Measurements from ENCODE around the gene MEP1B.

Gene MEP1B

DNA sequence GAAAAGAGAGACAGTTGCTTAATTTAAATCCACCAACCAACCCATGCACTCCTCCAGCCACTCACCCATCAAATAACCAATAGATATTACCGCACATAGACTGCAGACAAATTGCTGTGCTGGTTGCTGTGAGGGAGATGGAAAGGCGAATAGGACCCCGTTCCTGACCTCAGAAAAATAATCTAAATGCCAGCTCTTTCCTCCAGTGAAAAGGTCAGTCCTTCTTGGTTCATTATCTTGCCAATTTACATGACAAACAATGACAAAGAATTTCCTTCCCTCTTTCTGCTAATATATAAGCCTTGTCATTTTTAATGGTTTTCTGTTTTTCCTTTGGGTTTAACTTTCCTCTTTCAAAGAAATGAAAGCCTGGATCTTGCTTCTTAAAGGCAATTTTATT is 61.6 kb downstream of the MEP1B start:
- no CpG with 5 or more reads among the region's 3 CpGs for WGBS (ENCODE audit: extremely low coverage, insufficient coverage, insufficient read length)
- Histone ChIP-seq H3K79me2 (ENCODE audit: control insufficient read depth, insufficient read depth, low read length, poor library complexity) (no peaks in the 10 kb centered on the region), H3K14ac (ENCODE audit: low read length) (no peak overlapping the region), H3K23ac (ENCODE audit: low read length) (no peak overlapping the region), H4K91ac (ENCODE audit: low read depth, low read length) (no peak overlapping the region), H2BK5ac (ENCODE audit: low read depth, low read length, poor library complexity) (no peak overlapping the region), H2AFZ (ENCODE audit: insufficient read depth, low read length, poor library complexity) (no peak overlapping the region), H3K4me3 (ENCODE audit: low read depth, low read length) (no peak overlapping the region), H3K9ac (ENCODE audit: low read length) (no peak overlapping the region), H4K12ac (ENCODE audit: low read depth, low read length) (no peak overlapping the region), H4K8ac (ENCODE audit: low read depth, low read length) (no peak overlapping the region), H2BK12ac (ENCODE audit: low read length) (no peak overlapping the region), H3K27me3 (ENCODE audit: insufficient read depth, low read length) (no peaks in the 10 kb centered on the region), H2BK120ac (ENCODE audit: insufficient read depth, low read length, poor library complexity) (no peak overlapping the region), H3K27ac (ENCODE audit: low read depth, low read length) (no peak overlapping the region), H3K4me1 (ENCODE audit: control insufficient read depth in 1 of 2, insufficient read depth in 2 of 2, low read length in 2 of 2) (peaks cover 2 to 4% of the 10 kb centered on the region in 2 experiments), H3K9me3 (ENCODE audit: insufficient read depth, low read depth, low read length) (no peaks in the 10 kb centered on the region), H3K79me1 (ENCODE audit: low read length) (no peaks in the 10 kb centered on the region), H3K4ac (ENCODE audit: low read depth, low read length) (no peak overlapping the region), H3K18ac (ENCODE audit: low read length) (no peak overlapping the region), H3K36me3 (ENCODE audit: control insufficient read depth in 1 of 2, insufficient read depth in 2 of 2, low read length in 2 of 2) (no peaks in the 10 kb centered on the region), H2AK5ac (ENCODE audit: low read length) (no peak overlapping the region), H3K4me2 (ENCODE audit: low read length) (no peak overlapping the region)
- no peak for DNase-seq

GRCh38 chr18:32252141-32252860 is 62.5 kb downstream of the MEP1B start:
- Histone ChIP-seq H3K4me2 (ENCODE audit: low read length) (no peak overlapping the region), H4K91ac (ENCODE audit: low read depth, low read length) (no peak overlapping the region), H3K23ac (ENCODE audit: low read length) (no peak overlapping the region), H3K27me3 (ENCODE audit: insufficient read depth, low read length) (no peaks in the 10 kb centered on the region), H3K9me3 (ENCODE audit: insufficient read depth, low read depth, low read length) (no peaks in the 10 kb centered on the region), H2BK12ac (ENCODE audit: low read length) (no peak overlapping the region), H3K14ac (ENCODE audit: low read length) (no peak overlapping the region), H3K79me2 (ENCODE audit: control insufficient read depth, insufficient read depth, low read length, poor library complexity) (no peaks in the 10 kb centered on the region), H3K27ac (ENCODE audit: low read depth, low read length) (no peak overlapping the region), H3K4me3 (ENCODE audit: low read depth, low read length) (no peak overlapping the region), H2BK120ac (ENCODE audit: insufficient read depth, low read length, poor library complexity) (no peak overlapping the region), H4K12ac (ENCODE audit: low read depth, low read length) (no peak overlapping the region), H3K18ac (ENCODE audit: low read length) (no peak overlapping the region), H2BK5ac (ENCODE audit: low read depth, low read length, poor library complexity) (no peak overlapping the region), H3K4me1 (ENCODE audit: control insufficient read depth in 1 of 2, insufficient read depth in 2 of 2, low read length in 2 of 2) (peaks cover 2 to 4% of the 10 kb centered on the region in 2 experiments), H3K79me1 (ENCODE audit: low read length) (no peaks in the 10 kb centered on the region), H4K8ac (ENCODE audit: low read depth, low read length) (no peak overlapping the region), H3K36me3 (ENCODE audit: control insufficient read depth in 1 of 2, insufficient read depth in 2 of 2, low read length in 2 of 2) (no peaks in the 10 kb centered on the region), H3K4ac (ENCODE audit: low read depth, low read length) (no peak overlapping the region), H2AFZ (ENCODE audit: insufficient read depth, low read length, poor library complexity) (no peak overlapping the region), H2AK5ac (ENCODE audit: low read length) (no peak overlapping the region), H3K9ac (ENCODE audit: low read length) (no peak overlapping the region)
- WGBS (ENCODE audit: extremely low coverage, insufficient coverage, insufficient read length) = no CpG with 5 or more reads among the region's 8 CpGs
- DNase-seq = no peak

DNA sequence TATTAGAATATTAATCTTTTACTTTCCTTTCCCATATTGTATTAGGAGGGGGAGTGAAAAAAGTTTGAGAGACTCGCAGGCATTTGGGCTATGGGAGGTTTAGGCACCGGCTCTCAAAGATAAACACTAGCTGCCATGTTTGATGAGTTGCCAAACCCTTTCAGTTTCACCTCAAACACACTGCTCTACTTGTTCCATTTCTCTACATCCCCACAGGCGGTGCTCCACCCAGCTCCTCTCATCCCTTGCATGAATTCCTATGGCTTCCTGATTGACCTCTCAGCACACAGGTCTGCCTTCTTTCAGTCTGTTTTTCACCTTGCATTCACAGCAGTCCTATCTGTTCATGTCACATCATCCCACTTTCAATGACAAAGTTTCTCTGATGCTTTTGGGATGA is 65.7 kb downstream of the MEP1B start:
- no peak overlapping the region for H2AK5ac ChIP-seq (ENCODE audit: low read length)
- H3K9ac ChIP-seq (ENCODE audit: low read length) = no peak overlapping the region
- no peak overlapping the region for H3K4ac ChIP-seq (ENCODE audit: low read depth, low read length)
- no peak overlapping the region for H2BK5ac ChIP-seq (ENCODE audit: low read depth, low read length, poor library complexity)
- H4K91ac ChIP-seq (ENCODE audit: low read depth, low read length) = no peak overlapping the region
- no peaks in the 10 kb centered on the region for H3K9me3 ChIP-seq (ENCODE audit: insufficient read depth, low read depth, low read length)
- no CpG with 5 or more reads among the region's 3 CpGs for WGBS (ENCODE audit: extremely low coverage, insufficient coverage, insufficient read length)
- H3K36me3 ChIP-seq (ENCODE audit: control insufficient read depth in 1 of 2, insufficient read depth in 2 of 2, low read length in 2 of 2) = no peaks in the 10 kb centered on the region
- no peak overlapping the region for H3K23ac ChIP-seq (ENCODE audit: low read length)
- no peak overlapping the region for H4K8ac ChIP-seq (ENCODE audit: low read depth, low read length)
- H2AFZ ChIP-seq (ENCODE audit: insufficient read depth, low read length, poor library complexity) = no peak overlapping the region
- no peak for DNase-seq
- H3K79me1 ChIP-seq (ENCODE audit: low read length) = no peaks in the 10 kb centered on the region
- H2BK12ac ChIP-seq (ENCODE audit: low read length) = no peak overlapping the region
- H2BK120ac ChIP-seq (ENCODE audit: insufficient read depth, low read length, poor library complexity) = no peak overlapping the region
- no peaks in the 10 kb centered on the region for H3K79me2 ChIP-seq (ENCODE audit: control insufficient read depth, insufficient read depth, low read length, poor library complexity)
- no peak overlapping the region for H3K18ac ChIP-seq (ENCODE audit: low read length)
- no peak overlapping the region for H4K12ac ChIP-seq (ENCODE audit: low read depth, low read length)
- H3K27ac ChIP-seq (ENCODE audit: low read depth, low read length) = no peak overlapping the region
- H3K4me1 ChIP-seq (ENCODE audit: control insufficient read depth in 1 of 2, insufficient read depth in 2 of 2, low read length in 2 of 2) = peaks cover 2 to 4% of the 10 kb centered on the region in 2 experiments
- no peak overlapping the region for H3K4me3 ChIP-seq (ENCODE audit: low read depth, low read length)
- no peaks in the 10 kb centered on the region for H3K27me3 ChIP-seq (ENCODE audit: insufficient read depth, low read length)
- H3K14ac ChIP-seq (ENCODE audit: low read length) = no peak overlapping the region
- H3K4me2 ChIP-seq (ENCODE audit: low read length) = no peak overlapping the region

DNA sequence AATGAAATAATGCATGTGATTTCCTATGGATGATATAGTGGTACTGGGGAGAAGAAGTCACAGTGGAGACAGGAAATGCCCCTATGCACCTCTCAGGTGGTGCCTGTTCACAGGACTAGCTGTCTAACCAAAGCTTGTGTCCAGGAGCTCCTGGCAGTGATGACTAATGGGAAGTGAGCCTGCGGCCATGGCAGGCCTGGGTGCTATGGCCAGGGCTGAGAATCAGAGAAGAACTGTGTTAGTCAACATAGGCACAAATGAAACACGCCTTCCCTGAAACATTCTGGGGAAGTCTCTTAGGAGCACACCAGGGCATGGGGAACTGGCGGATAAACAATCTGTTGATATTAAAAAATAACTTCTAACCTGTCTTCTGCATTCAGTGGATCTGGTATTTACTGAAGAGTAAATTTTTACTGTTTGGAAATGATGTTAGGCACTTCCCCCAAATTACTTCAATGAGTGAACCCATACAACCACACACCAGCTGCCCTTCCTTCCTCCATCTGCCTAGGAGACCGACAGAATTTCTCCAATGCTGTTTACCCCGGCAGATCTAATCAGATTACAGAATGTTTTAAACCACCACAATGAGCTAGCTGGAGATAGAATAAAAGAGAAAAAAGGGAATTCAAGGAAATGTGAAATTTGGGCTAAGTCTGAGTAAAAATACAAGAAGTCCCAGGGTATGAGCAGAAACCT is 67.4 kb downstream of the MEP1B start:
- no peak overlapping the region for H3K18ac ChIP-seq (ENCODE audit: low read length)
- no peak overlapping the region for H3K23ac ChIP-seq (ENCODE audit: low read length)
- no peaks in the 10 kb centered on the region for H3K79me1 ChIP-seq (ENCODE audit: low read length)
- H3K9ac ChIP-seq (ENCODE audit: low read length) = no peak overlapping the region
- H2BK12ac ChIP-seq (ENCODE audit: low read length) = no peak overlapping the region
- H2AK5ac ChIP-seq (ENCODE audit: low read length) = no peak overlapping the region
- H3K14ac ChIP-seq (ENCODE audit: low read length) = no peak overlapping the region
- no peaks in the 10 kb centered on the region for H3K27me3 ChIP-seq (ENCODE audit: insufficient read depth, low read length)
- H3K4me3 ChIP-seq (ENCODE audit: low read depth, low read length) = no peak overlapping the region
- no peak overlapping the region for H2BK120ac ChIP-seq (ENCODE audit: insufficient read depth, low read length, poor library complexity)
- no peak overlapping the region for H2BK5ac ChIP-seq (ENCODE audit: low read depth, low read length, poor library complexity)
- no peaks in the 10 kb centered on the region for H3K79me2 ChIP-seq (ENCODE audit: control insufficient read depth, insufficient read depth, low read length, poor library complexity)
- H2AFZ ChIP-seq (ENCODE audit: insufficient read depth, low read length, poor library complexity) = no peak overlapping the region
- peaks cover 2% of the 10 kb centered on the region in 2 experiments for H3K4me1 ChIP-seq (ENCODE audit: control insufficient read depth in 1 of 2, insufficient read depth in 2 of 2, low read length in 2 of 2)
- no peak overlapping the region for H4K12ac ChIP-seq (ENCODE audit: low read depth, low read length)
- H4K91ac ChIP-seq (ENCODE audit: low read depth, low read length) = no peak overlapping the region
- no peak overlapping the region for H3K4me2 ChIP-seq (ENCODE audit: low read length)
- no CpG with 5 or more reads among the region's 5 CpGs for WGBS (ENCODE audit: extremely low coverage, insufficient coverage, insufficient read length)
- H3K4ac ChIP-seq (ENCODE audit: low read depth, low read length) = no peak overlapping the region
- no peak overlapping the region for H3K27ac ChIP-seq (ENCODE audit: low read depth, low read length)
- H3K9me3 ChIP-seq (ENCODE audit: insufficient read depth, low read depth, low read length) = no peaks in the 10 kb centered on the region
- peak in 1 of 2 donors; percentile 15 for DNase-seq
- no peak overlapping the region for H4K8ac ChIP-seq (ENCODE audit: low read depth, low read length)
- H3K36me3 ChIP-seq (ENCODE audit: control insufficient read depth in 1 of 2, insufficient read depth in 2 of 2, low read length in 2 of 2) = no peaks in the 10 kb centered on the region
